Epithelial cell of esophagus (primary cell): ENCODE measurements around the gene TAF10.

Experiments used
- DNase-seq: peaks from one replicate; pipeline ENCODE4 v3.0.0; 2010; ENCODE audit warnings: low read depth
- H3K4me3 ChIP-seq: 2 replicates; pipeline ENCODE4 v1.5.1; 2011; ENCODE audit warnings: mild to moderate bottlenecking, low read length, control low read depth
- TF ChIP-seq, protein P1 (sequence below): IDR thresholded peaks from 2 replicates; pipeline ENCODE4 v1.5.1; 2011; ENCODE audit warnings: low read depth, mild to moderate bottlenecking, low read length, control low read depth, inconsistent platforms; ENCODE audit not compliant: insufficient read depth; ENCODE audit errors: missing control alignments

TAF10 gene

GRCh38 chr11:6583584-6583983, 28.4 kb downstream of the TAF10 start:
- H3K4me3 ChIP-seq: no peak overlapping the region
- no peak for DNase-seq
- TF ChIP-seq, protein P1, sequence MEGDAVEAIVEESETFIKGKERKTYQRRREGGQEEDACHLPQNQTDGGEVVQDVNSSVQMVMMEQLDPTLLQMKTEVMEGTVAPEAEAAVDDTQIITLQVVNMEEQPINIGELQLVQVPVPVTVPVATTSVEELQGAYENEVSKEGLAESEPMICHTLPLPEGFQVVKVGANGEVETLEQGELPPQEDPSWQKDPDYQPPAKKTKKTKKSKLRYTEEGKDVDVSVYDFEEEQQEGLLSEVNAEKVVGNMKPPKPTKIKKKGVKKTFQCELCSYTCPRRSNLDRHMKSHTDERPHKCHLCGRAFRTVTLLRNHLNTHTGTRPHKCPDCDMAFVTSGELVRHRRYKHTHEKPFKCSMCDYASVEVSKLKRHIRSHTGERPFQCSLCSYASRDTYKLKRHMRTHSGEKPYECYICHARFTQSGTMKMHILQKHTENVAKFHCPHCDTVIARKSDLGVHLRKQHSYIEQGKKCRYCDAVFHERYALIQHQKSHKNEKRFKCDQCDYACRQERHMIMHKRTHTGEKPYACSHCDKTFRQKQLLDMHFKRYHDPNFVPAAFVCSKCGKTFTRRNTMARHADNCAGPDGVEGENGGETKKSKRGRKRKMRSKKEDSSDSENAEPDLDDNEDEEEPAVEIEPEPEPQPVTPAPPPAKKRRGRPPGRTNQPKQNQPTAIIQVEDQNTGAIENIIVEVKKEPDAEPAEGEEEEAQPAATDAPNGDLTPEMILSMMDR: no peak

DNA sequence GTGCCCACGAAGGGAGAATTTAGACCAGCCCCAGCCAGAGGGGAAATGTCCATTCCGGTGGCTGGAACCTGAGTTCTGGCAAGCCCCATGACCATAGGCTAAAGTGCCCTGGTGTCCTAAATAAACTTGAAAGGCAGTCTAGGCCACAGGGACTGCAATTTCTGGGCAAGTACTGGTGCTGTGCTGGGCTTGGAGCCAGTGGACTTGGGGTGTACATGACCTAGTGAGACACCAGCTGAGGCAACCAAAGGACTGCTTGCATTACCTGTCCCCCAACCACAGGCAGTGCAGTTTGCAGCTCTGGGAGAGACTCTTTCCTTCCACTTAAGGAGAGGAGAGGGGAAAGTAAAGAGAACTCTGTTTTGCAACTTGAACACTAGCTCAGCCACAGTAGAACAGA, 32.3 kb downstream of the TAF10 start:
- no peak for DNase-seq
- no peak overlapping the region for H3K4me3 ChIP-seq
- TF ChIP-seq, protein P1: no peak

DNA sequence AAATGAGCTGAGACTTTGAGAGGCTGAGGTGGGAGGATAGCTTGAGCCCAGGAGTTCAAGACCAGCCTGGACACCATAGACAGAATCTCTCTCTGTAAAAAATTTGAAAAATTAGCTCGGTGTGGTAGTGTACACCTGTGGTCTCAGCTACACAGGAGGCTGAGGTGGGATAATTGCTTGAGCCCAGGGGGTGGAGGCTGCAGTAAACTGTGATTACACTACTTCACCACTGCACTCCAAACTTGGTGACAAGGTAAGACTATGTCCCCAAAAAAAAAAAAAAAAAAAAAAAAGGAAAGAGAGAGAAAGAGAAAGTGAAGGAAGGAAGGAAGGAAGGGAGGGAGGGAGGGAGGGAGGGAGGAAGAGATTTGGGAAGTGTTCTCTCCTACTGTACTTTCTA, 33.9 kb downstream of the TAF10 start:
- TF ChIP-seq, protein P1: no peak
- DNase-seq: no peak
- H3K4me3 ChIP-seq: no peak overlapping the region

DNA sequence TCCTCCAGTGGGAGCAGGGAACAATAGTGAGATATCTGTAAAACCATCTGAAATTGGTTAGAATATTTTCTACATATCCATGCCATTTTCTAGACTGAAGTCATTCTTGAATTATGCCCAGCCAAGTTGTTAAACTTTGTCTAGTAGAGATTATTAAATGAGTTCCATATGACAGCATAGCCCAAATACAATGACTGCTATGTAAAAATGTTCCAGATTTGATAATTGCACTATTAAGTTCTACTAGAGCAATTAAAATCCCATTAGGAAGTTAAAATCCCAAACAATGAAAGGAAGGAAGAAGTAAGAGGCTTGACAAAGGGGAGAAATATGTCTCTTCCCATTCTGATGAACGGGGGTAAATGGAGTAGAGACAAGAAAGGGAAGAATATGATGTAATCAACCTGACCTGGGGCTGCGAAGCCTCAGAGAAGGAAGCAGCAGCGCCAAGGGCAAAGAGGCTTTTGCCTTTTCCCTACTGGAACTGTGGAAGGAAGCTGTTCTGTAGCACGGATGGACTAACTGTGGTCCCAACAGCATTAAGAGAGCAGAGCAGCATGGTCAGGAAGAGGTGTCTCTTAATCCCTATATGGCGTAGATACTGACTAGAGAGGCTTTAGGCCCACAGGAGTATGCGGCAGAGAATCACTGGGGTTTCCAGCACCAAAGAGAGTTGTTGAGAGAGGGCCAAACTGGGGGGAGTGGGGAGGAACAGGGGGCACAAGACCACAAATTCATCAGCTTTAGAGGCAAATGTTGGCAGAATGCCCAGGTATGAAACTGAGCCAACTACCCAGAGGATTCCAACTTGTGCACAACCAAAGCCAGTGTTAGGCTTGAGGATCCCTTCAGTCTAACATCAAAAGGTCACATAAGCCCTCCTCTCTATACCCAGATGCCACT, 35.3 kb downstream of the TAF10 start:
- TF ChIP-seq, protein P1: no peak
- no peak overlapping the region for H3K4me3 ChIP-seq
- no peak for DNase-seq

- TF ChIP-seq, protein P1: no peak
- no peak overlapping the region for H3K4me3 ChIP-seq
- DNase-seq: no peak
These were observed 37.0 kb downstream of the TAF10 start for GRCh38 chr11:6574816-6575715.

DNA sequence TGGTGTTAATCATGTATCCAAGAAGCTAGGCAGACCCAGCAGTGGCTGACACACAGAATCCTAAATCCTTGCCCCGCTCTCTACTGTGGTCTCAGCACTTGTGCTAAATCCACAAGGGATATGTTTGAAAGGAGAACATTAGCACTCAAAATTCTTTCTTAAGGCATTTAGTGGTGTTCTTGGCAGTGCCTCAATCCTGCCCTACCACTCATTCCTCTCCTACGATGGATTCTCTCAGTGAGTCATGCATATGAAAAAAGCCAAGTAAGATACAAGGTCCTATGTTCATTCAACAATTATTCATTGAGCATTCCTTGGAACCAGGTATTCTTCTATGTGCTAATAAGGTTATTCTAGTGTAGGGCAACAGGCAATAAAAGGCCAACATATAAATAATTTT, 39.8 kb downstream of the TAF10 start:
- TF ChIP-seq, protein P1: no peak
- DNase-seq: peak; percentile 61

More for the DNA sequence above, 39.8 kb downstream of the TAF10 start:
- H3K4me3 ChIP-seq: no peak overlapping the region
